HG03025 (cell line): ENCODE data around the gene BRAT1.
"Not testable (repeated sequence)": the region's sequence is repeated elsewhere in the genome, so short reads cannot be mapped to it uniquely, and the experiment has no call there.

Experiments used
- ATAC-seq: cut with Tn5 transposase; IDR thresholded peaks from one replicate; pipeline ENCODE4 v1.9.1; 2021; ENCODE audit warnings: mild to moderate bottlenecking, moderate library complexity; ENCODE audit not compliant: unreplicated experiment, low FRiP score

The BRAT1 gene

GRCh38 chr7:2566890-2567678, 11.8 kb upstream of the BRAT1 start:
- ATAC-seq, result peak; percentile 93

GRCh38 chr7:2566348-2566889, 11.1 kb upstream of the BRAT1 start:
- ATAC-seq, result peak; percentile 25

GRCh38 chr7:2564970-2565540, 9.7 kb upstream of the BRAT1 start:
- ATAC-seq, result no peak

GRCh38 chr7:2563955-2564354, 8.6 kb upstream of the BRAT1 start:
- not testable (repeated sequence) for ATAC-seq

- ATAC-seq, result peak; percentile 1
Observed at GRCh38 chr7:2559283-2559950, 4.1 kb upstream of the BRAT1 start.

GRCh38 chr7:2558629-2559282, 3.4 kb upstream of the BRAT1 start, which contains the start of gene IQCE:
IQCE (plus strand) TSS chr7:2558979; CDS start chr7:2559182, 203 bp downstream.
- peak; percentile 31 for ATAC-seq

GRCh38 chr7:2554661-2555111, 638 bp downstream of the BRAT1 start:
- ATAC-seq, result peak; percentile 8

GRCh38 chr7:2553831-2554581, 1.3 kb downstream of the BRAT1 start:
- ATAC-seq, result no peak

GRCh38 chr7:2553108-2553507, 2.2 kb downstream of the BRAT1 start:
- no peak for ATAC-seq

- ATAC-seq, result no peak
Observed at GRCh38 chr7:2551418-2551817, 3.9 kb downstream of the BRAT1 start.

GRCh38 chr7:2546776-2547586, 8.3 kb downstream of the BRAT1 start:
- ATAC-seq, result no peak

- ATAC-seq, result no peak
Observed at GRCh38 chr7:2545746-2546425, 9.4 kb downstream of the BRAT1 start.

GRCh38 chr7:2544541-2545188, 10.7 kb downstream of the BRAT1 start:
- ATAC-seq, result no peak

GRCh38 chr7:2542916-2543871, 12.1 kb downstream of the BRAT1 start:
- no peak for ATAC-seq

GRCh38 chr7:2542011-2542915, 13.1 kb downstream of the BRAT1 start:
- no peak for ATAC-seq
